Measurements from ENCODE around the gene CPXM2. TPM values are rescaled to one million over a fixed set of nuclear protein-coding genes. Genes with fewer than 3 reads are reported as not detected.

The CPXM2 gene
- total RNA-seq, 2 experiments from 2014 or later = not detected

DNA sequence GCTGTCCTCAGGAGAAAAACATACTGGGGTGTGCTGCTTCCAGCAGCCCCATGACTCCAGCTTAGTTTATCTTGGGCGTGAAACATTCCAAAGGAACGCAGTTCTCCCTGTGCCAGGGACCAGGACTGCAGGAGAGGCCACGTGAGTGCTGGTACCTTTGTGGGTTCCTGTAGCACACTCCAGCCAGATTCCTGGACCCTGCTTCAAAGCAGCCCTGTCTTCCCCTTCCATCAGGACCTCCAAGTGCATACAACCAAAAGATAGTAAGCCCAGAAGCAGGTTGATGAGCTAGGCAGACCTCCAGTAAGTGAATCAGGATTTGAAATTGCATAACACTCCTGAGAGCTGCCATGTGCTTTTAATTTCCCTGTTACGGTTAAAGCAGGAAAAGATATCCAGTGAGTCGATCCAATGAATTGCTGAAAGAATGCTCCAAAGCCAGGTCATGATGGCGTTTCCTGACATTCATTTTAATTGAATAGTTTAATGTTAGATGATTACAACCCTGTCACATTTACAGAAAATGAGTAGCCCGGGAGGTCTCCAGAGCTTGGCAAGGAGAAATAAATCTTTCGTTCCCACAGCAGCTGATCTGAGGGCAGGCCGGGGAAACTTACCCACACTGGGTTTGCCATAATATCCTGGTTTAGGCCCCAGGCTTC, 38.9 kb upstream of the CPXM2 start:
- no peak overlapping the region for H3K27ac ChIP-seq (ENCODE audit: low read depth in 1 of 2, low read length in 2 of 2)
- Mint-ChIP-seq H3K9me3 (peaks cover 18% of the 10 kb centered on the region), H3K4me3 (no peak overlapping the region), H3K27me3 (peaks cover 16% of the 10 kb centered on the region), H3K4me1 (ENCODE audit: low read depth) (no peaks in the 10 kb centered on the region), H3K27ac (no peak overlapping the region), H3K36me3 (ENCODE audit: low read depth) (no peaks in the 10 kb centered on the region)
- ATAC-seq (ENCODE audit: poor library complexity) = no peak
- intact Hi-C loops (cut with DNase I, micrococcal nuclease) = no loop called here
- H3K36me3 ChIP-seq (ENCODE audit: insufficient read depth, low read length) = no peaks in the 10 kb centered on the region
- TF ChIP-seq, protein P1, sequence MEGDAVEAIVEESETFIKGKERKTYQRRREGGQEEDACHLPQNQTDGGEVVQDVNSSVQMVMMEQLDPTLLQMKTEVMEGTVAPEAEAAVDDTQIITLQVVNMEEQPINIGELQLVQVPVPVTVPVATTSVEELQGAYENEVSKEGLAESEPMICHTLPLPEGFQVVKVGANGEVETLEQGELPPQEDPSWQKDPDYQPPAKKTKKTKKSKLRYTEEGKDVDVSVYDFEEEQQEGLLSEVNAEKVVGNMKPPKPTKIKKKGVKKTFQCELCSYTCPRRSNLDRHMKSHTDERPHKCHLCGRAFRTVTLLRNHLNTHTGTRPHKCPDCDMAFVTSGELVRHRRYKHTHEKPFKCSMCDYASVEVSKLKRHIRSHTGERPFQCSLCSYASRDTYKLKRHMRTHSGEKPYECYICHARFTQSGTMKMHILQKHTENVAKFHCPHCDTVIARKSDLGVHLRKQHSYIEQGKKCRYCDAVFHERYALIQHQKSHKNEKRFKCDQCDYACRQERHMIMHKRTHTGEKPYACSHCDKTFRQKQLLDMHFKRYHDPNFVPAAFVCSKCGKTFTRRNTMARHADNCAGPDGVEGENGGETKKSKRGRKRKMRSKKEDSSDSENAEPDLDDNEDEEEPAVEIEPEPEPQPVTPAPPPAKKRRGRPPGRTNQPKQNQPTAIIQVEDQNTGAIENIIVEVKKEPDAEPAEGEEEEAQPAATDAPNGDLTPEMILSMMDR (IDR thresholded peaks at IDR 0.05) = no peak
- ChIA-PET CTCF (no interaction called here), POLR2A (no interaction called here)
- H3K4me1 ChIP-seq (ENCODE audit: insufficient read depth, low read length) = no peaks in the 10 kb centered on the region
- H3K27me3 ChIP-seq (ENCODE audit: control insufficient read depth in 1 of 2, insufficient read depth in 2 of 2, low read length in 2 of 2) = no peaks in the 10 kb centered on the region
- peaks cover 19% of the 10 kb centered on the region in 2 experiments for H3K9me3 ChIP-seq (ENCODE audit: control insufficient read depth in 1 of 2, insufficient read depth in 1 of 2, low read length in 2 of 2)
- no peak for DNase-seq
- no peak overlapping the region for H3K4me3 ChIP-seq (ENCODE audit: low read length)

DNA sequence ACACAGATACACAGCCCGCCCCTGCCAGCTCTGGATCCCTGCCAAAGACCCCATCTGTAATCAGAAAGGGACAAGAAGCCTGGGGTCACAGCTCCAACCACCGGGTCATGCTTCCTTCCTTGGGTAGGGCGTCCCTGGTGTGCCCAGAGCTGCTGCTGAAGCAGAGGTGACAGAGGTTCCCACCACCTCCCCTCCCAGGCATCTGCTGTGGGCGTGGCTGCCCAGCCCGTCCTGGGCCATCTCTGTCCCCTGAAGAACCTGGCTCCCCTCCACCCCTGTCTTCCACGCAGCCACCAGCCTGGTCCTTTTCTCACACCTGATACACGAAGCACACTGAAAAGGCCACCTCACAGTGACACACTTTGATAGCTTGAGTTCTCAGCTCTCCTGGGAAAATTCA, 38.2 kb upstream of the CPXM2 start:
- CTCF ChIA-PET = no interaction called here

DNA sequence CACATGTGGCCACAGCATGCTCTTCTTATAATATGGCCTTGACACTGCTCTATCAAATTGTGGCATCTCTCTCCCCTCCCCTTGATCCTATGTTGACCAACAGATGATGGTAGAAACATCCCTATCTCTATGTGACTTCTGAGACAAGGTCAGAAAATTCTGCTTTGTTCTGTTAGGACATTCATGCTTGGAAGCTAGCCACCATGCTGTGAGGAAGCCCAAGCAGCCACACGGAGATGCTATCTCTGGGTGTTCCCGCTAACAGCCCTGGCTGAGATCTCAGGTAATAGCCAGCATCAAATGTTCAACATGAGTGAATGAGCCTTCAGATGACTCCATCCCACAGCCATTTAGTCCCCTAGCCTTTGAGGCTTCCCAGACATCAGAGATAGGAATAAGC, 36.8 kb upstream of the CPXM2 start:
- H3K27me3 ChIP-seq (ENCODE audit: control insufficient read depth in 1 of 2, insufficient read depth in 2 of 2, low read length in 2 of 2) = peaks cover 0 to 3% of the 10 kb centered on the region in 2 experiments
- POLR2A ChIA-PET = no interaction called here
- peaks cover 19% of the 10 kb centered on the region in 2 experiments for H3K9me3 ChIP-seq (ENCODE audit: control insufficient read depth in 1 of 2, insufficient read depth in 1 of 2, low read length in 2 of 2)
- Mint-ChIP-seq H3K9me3 (peaks cover 18% of the 10 kb centered on the region), H3K36me3 (ENCODE audit: low read depth) (no peaks in the 10 kb centered on the region), H3K27me3 (peaks cover 16% of the 10 kb centered on the region), H3K27ac (no peak overlapping the region), H3K4me1 (ENCODE audit: low read depth) (no peaks in the 10 kb centered on the region), H3K4me3 (no peak overlapping the region)
- no peaks in the 10 kb centered on the region for H3K4me1 ChIP-seq (ENCODE audit: insufficient read depth, low read length)
- CTCF ChIA-PET = no interaction called here
- intact Hi-C loops (cut with DNase I, micrococcal nuclease) = no loop called here
- no peaks in the 10 kb centered on the region for H3K36me3 ChIP-seq (ENCODE audit: insufficient read depth, low read length)
- H3K27ac ChIP-seq (ENCODE audit: low read depth in 1 of 2, low read length in 2 of 2) = no peak overlapping the region
- ATAC-seq (ENCODE audit: poor library complexity) (no peak), DNase-seq (no peak)
- no peak overlapping the region for H3K4me3 ChIP-seq (ENCODE audit: low read length)
- TF ChIP-seq, protein P1 (IDR thresholded peaks at IDR 0.05) = no peak

More for the DNA sequence above, 38.2 kb upstream of the CPXM2 start:
- Histone ChIP-seq H3K27ac (ENCODE audit: low read depth in 1 of 2, low read length in 2 of 2) (no peak overlapping the region), H3K4me3 (ENCODE audit: low read length) (no peak overlapping the region), H3K9me3 (ENCODE audit: control insufficient read depth in 1 of 2, insufficient read depth in 1 of 2, low read length in 2 of 2) (peaks cover 19% of the 10 kb centered on the region in 2 experiments), H3K27me3 (ENCODE audit: control insufficient read depth in 1 of 2, insufficient read depth in 2 of 2, low read length in 2 of 2) (peaks cover 0 to under 1% of the 10 kb centered on the region in 2 experiments), H3K4me1 (ENCODE audit: insufficient read depth, low read length) (no peaks in the 10 kb centered on the region), H3K36me3 (ENCODE audit: insufficient read depth, low read length) (no peaks in the 10 kb centered on the region)
- TF ChIP-seq, protein P1 (IDR thresholded peaks at IDR 0.05) = no peak
- Mint-ChIP-seq H3K27ac (no peak overlapping the region), H3K9me3 (peaks cover 18% of the 10 kb centered on the region), H3K27me3 (peaks cover 16% of the 10 kb centered on the region), H3K4me1 (ENCODE audit: low read depth) (no peaks in the 10 kb centered on the region), H3K4me3 (no peak overlapping the region), H3K36me3 (ENCODE audit: low read depth) (no peaks in the 10 kb centered on the region)
- intact Hi-C loops (cut with DNase I, micrococcal nuclease) = no loop called here
- POLR2A ChIA-PET = no interaction called here
- no peak for ATAC-seq (ENCODE audit: poor library complexity)
- DNase-seq = no peak

Data from CD4-positive, alpha-beta T cell (primary cell).